Breast epithelium (tissue), 3 donors: ENCODE data around the gene KRTAP10-8.

Experiments
- POLR2A ChIP-seq: fragments of 450-650 bp; IDR thresholded peaks from one replicate; pipeline ENCODE4 v1.6.1; 2016; ENCODE audit warnings: antibody characterized with exemption, mild to moderate bottlenecking, moderate library complexity
- POLR2AphosphoS5 ChIP-seq, 3 donors: sonication (generic); formaldehyde crosslinking; IDR thresholded peaks; one replicate each; pipeline ENCODE4 v1.6.1; 2017; ENCODE audit warnings: antibody characterized with exemption in 3 of 3
- TF ChIP-seq, protein P1 (sequence below), 3 donors: fragments of 450-650 bp; IDR thresholded peaks; one replicate each; pipeline ENCODE4 v1.5.1; 2016 to 2017; ENCODE audit warnings: antibody characterized with exemption in 3 of 3, mild to moderate bottlenecking in 3 of 3, moderate library complexity in 3 of 3

DNA sequence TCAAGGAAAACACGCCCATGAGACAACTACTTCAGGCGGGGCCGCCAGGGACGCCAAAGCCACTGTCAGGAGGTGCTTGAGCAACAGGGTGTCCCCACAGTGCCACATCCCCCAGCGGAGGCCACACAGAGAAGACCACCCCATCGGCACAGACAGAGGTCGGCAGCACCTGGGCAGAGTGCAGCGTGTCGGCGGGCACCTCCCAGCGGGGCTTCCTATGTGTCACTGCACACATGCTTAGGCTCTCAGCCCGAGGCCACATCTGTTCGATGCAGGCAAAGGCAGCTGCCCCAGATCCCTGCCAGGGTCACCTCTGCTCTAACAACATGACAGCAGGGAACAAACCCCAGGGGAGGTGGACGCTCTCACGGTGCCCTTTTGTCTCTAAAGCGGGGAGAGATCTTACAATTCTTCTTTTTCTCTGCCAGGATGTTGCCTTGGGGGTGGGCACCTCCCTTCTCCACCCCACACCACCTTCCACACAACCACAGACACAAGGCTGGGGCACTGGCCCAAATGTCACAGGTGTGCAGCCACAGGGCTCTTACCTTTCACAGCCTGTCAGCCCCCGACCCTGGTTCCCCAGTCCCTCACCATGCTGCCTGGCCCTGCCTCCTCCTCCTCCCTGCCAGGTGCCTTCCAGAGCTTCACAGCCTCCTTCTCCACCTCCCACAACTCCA, 4.2 kb downstream of the KRTAP10-8 start:
- TF ChIP-seq, protein P1, sequence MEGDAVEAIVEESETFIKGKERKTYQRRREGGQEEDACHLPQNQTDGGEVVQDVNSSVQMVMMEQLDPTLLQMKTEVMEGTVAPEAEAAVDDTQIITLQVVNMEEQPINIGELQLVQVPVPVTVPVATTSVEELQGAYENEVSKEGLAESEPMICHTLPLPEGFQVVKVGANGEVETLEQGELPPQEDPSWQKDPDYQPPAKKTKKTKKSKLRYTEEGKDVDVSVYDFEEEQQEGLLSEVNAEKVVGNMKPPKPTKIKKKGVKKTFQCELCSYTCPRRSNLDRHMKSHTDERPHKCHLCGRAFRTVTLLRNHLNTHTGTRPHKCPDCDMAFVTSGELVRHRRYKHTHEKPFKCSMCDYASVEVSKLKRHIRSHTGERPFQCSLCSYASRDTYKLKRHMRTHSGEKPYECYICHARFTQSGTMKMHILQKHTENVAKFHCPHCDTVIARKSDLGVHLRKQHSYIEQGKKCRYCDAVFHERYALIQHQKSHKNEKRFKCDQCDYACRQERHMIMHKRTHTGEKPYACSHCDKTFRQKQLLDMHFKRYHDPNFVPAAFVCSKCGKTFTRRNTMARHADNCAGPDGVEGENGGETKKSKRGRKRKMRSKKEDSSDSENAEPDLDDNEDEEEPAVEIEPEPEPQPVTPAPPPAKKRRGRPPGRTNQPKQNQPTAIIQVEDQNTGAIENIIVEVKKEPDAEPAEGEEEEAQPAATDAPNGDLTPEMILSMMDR (IDR thresholded peaks at IDR 0.05) = no peak
- TF ChIP-seq POLR2A (no peak), POLR2AphosphoS5 (IDR thresholded peaks at IDR 0.05) (no peak)
